ENCODE measurements around the gene RGS11.

Gene RGS11

GRCh38 chr16:309476-309875, 33.7 kb upstream of the RGS11 start:
- peaks cover 4% of the 10 kb centered on the region; the same call in 1 of the 2 replicates for H4K20me1 ChIP-seq (ENCODE audit: insufficient read depth, low read length)
- H3K27ac ChIP-seq (ENCODE audit: low read length): no peak overlapping the region
- no peak overlapping the region for H3K4me3 ChIP-seq (ENCODE audit: low read length)
- no peak overlapping the region for H3K4me2 ChIP-seq (ENCODE audit: low read length)
- no peaks in the 10 kb centered on the region for H3K27me3 ChIP-seq (ENCODE audit: low read depth, low read length)
- no peaks in the 10 kb centered on the region for H3K4me1 ChIP-seq (ENCODE audit: low read length)
- peaks cover 8% of the 10 kb centered on the region for H3K36me3 ChIP-seq (replicated peaks; ENCODE audit: low read depth, low read length)
- H3K9me3 ChIP-seq (ENCODE audit: insufficient read depth, low read length): no peaks in the 10 kb centered on the region
- no peak overlapping the region for H2AFZ ChIP-seq (ENCODE audit: low read depth, low read length)
- TF ChIP-seq EZH2phosphoT487 (IDR thresholded peaks at IDR 0.05; ENCODE audit: low read depth) (no peak), CTCF (IDR thresholded peaks at IDR 0.05; ENCODE audit: low read depth, low read length) (no peak; the same call in 1 of the 2 replicates)
- no peak overlapping the region for H3K9ac ChIP-seq (ENCODE audit: low read length)
- H3K79me2 ChIP-seq (ENCODE audit: low read length): no peaks in the 10 kb centered on the region

- Histone ChIP-seq H3K9ac (ENCODE audit: low read length) (no peak overlapping the region), H3K27me3 (ENCODE audit: low read depth, low read length) (no peaks in the 10 kb centered on the region), H3K4me1 (ENCODE audit: low read length) (no peaks in the 10 kb centered on the region), H4K20me1 (ENCODE audit: insufficient read depth, low read length) (0 out of 2 replicates have a peak, but pooled peaks cover 3% of the 10 kb centered on the region), H3K27ac (ENCODE audit: low read length) (no peak overlapping the region), H3K4me3 (ENCODE audit: low read length) (no peak overlapping the region), H3K9me3 (ENCODE audit: insufficient read depth, low read length) (no peaks in the 10 kb centered on the region), H3K79me2 (ENCODE audit: low read length) (no peaks in the 10 kb centered on the region), H3K4me2 (ENCODE audit: low read length) (no peak overlapping the region), H3K36me3 (replicated peaks; ENCODE audit: low read depth, low read length) (peaks cover 8% of the 10 kb centered on the region), H2AFZ (ENCODE audit: low read depth, low read length) (no peak overlapping the region)
- TF ChIP-seq CTCF (IDR thresholded peaks at IDR 0.05; ENCODE audit: low read depth, low read length): no peak
- TF ChIP-seq EZH2phosphoT487 (IDR thresholded peaks at IDR 0.05; ENCODE audit: low read depth): no peak
Observed at GRCh38 chr16:307691-308312, 32.1 kb upstream of the RGS11 start.

GRCh38 chr16:306911-307370, 31.2 kb upstream of the RGS11 start:
- Histone ChIP-seq H3K4me2 (ENCODE audit: low read length) (no peak overlapping the region), H3K9me3 (ENCODE audit: insufficient read depth, low read length) (no peaks in the 10 kb centered on the region), H3K27me3 (ENCODE audit: low read depth, low read length) (no peaks in the 10 kb centered on the region), H4K20me1 (ENCODE audit: insufficient read depth, low read length) (0 out of 2 replicates have a peak, but pooled peaks cover 3% of the 10 kb centered on the region), H3K79me2 (ENCODE audit: low read length) (no peaks in the 10 kb centered on the region), H3K9ac (ENCODE audit: low read length) (no peak overlapping the region), H3K36me3 (replicated peaks; ENCODE audit: low read depth, low read length) (peaks cover 8% of the 10 kb centered on the region), H3K27ac (ENCODE audit: low read length) (no peak overlapping the region), H2AFZ (ENCODE audit: low read depth, low read length) (no peak overlapping the region), H3K4me1 (ENCODE audit: low read length) (no peaks in the 10 kb centered on the region), H3K4me3 (ENCODE audit: low read length) (no peak overlapping the region)
- TF ChIP-seq EZH2phosphoT487 (IDR thresholded peaks at IDR 0.05; ENCODE audit: low read depth) (no peak), CTCF (IDR thresholded peaks at IDR 0.05; ENCODE audit: low read depth, low read length) (no peak)

- Histone ChIP-seq H4K20me1 (ENCODE audit: insufficient read depth, low read length) (0 out of 2 replicates have a peak, but pooled peaks cover 3% of the 10 kb centered on the region), H2AFZ (ENCODE audit: low read depth, low read length) (no peak overlapping the region), H3K4me3 (ENCODE audit: low read length) (no peak overlapping the region), H3K27ac (ENCODE audit: low read length) (no peak overlapping the region), H3K4me2 (ENCODE audit: low read length) (no peak overlapping the region), H3K79me2 (ENCODE audit: low read length) (no peaks in the 10 kb centered on the region), H3K9ac (ENCODE audit: low read length) (no peak overlapping the region), H3K9me3 (ENCODE audit: insufficient read depth, low read length) (no peaks in the 10 kb centered on the region), H3K27me3 (ENCODE audit: low read depth, low read length) (no peaks in the 10 kb centered on the region), H3K4me1 (ENCODE audit: low read length) (no peaks in the 10 kb centered on the region), H3K36me3 (replicated peaks; ENCODE audit: low read depth, low read length) (peaks cover 8% of the 10 kb centered on the region)
- TF ChIP-seq CTCF (IDR thresholded peaks at IDR 0.05; ENCODE audit: low read depth, low read length): no peak
Observed at GRCh38 chr16:305916-306626, 30.3 kb upstream of the RGS11 start.

Measured in OCI-LY3 (cell line).